Kidney tubule cell (primary cell): Measurements from ENCODE around the gene GSDMA.

Experiments used
- DNase-seq: peaks from one replicate; pipeline ENCODE4 v3.0.0-alpha.2; 2018; ENCODE audit warnings: low spot score

Gene GSDMA

GRCh38 chr17:39962642-39963220 lies at the start of gene GSDMA:
GSDMA (plus strand) TSS chr17:39963004; CDS start chr17:39965688, 2,684 bp downstream.
- no peak for DNase-seq

DNA sequence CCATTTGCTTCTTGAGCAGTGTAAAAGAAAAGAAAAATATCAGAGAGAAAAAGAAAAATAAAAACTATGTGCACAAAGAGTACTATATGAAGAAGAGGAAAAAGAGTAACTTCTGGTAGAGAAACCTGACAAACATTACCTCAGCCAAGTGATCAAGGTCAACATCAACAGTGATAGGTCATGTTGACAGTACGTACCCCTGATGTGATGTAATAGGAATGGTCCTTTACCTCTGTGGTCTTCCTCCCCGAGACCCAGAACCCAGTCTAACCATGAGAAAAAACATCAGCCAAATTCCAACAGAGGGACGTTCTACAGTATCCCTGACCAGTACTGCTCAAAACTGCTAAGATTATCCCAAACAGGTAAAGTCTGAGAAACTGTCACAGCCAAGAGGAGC lies 48.8 kb upstream of the GSDMA start:
- no peak for DNase-seq

DNA sequence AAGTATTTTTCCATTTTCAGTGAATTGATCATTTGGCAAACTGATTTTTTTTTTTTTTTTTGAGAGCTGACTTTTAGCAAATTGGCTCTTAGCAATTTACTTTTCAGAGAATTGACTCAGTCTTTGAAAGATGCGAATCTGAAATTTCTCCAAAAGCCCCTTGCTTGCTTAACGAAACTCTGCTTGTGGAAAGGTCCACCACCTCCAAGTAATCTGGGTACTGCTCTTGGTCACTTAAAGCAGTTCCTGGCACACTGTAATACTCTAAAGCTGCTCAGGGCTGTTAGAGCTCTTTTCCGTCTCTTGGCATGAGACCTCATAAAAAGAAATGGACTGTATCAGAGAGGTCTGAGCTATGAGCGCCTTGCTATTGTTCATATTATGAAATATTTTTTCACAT lies 47.2 kb upstream of the GSDMA start:
- DNase-seq: no peak

- DNase-seq: no peak
Observed at GRCh38 chr17:39916918-39917317, 45.9 kb upstream of the GSDMA start.

DNA sequence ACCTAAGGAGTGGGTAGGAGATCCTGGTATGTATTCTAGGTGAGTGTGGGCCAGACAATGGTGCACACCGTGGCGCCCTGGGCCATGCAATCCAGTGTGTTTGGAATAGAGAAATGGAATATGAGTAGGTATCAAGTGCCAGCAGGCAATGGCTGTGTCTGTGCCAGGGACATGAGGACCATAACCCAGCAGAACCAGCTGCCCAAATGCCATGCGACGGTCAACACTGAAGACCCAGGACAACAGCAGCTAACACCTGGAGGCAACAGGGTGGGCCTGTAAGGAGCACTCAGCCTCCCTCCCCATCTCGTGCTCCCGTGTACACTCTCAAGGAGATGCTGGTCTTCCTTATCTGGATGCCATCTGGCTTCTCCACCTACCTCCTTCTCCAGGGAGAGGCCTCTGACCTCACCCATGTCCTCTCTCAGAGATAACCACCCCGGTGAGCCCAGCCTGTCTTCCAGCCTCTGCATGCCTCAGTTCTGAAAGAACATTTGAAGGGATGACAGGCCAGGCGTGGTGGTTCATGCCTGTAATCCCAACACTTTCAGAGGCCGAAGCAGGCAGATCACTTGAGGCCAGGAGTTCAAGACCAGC lies 43.6 kb upstream of the GSDMA start:
- DNase-seq: no peak

DNA sequence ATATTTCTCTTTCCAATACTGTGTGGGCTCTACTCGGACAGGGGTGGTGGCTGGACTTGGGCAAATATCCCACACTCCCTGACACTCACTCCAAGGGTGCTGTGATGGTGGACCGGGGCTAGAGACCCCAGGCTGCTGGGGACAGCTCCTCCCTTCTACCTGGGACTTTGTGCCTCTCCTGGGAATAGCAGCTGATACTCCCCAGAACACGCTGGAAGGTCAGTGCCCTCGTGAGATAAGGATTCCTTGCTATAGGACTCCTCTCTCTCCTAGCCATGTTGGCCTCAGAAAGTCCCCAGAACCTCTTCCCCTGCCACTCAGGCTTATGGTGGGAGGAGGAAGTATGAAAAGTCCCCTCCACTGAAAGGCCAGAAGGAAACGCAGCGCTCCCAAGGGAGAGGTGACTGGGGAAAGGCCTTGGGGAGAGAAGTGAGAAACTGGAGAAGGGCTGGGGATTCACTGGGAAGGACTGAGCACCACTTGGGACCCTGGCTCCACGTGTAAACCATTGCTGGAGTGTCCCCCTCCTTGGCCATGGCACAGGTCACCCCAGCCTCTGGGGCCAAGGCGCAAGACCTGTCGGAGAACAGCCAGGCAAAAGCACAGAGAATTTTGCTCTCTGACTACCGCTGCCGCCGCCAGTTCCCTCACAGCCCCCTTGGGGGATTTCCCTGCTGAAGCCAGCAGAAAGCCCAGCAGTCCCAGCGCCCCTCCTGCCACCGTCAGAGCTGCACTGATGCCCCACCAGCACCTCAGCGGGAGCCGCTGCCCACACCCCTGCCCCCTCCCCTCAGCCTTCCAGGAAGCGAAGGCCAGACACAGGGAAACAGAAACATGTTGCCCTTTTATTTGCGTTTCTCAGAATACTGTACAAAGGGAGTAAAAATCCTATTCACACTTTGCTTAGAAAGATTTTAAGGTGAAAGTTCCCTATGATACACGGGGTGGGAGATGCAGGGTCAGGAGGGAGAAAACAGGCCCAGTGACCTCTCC lies 42.3 kb upstream of the GSDMA start:
- no peak for DNase-seq

DNA sequence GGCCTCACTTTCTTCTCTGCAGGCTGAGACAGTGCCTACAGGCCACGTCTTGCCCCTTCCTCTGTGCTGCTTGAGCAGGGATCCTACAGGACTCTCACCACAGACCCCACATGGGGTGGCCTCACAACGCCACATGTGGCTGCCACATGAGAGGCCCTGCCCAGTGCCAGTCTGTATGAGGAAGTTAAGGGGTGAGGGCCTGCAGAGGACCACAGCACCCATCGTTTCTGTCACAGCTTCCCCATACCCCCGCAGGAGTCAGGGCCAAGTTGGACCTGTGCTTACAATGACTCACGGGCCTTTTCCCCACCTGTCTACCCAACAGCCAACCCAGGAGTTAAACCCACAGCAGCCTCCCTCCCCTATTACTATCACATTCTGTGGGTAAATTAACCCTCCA lies 41.5 kb upstream of the GSDMA start:
- no peak for DNase-seq

DNA sequence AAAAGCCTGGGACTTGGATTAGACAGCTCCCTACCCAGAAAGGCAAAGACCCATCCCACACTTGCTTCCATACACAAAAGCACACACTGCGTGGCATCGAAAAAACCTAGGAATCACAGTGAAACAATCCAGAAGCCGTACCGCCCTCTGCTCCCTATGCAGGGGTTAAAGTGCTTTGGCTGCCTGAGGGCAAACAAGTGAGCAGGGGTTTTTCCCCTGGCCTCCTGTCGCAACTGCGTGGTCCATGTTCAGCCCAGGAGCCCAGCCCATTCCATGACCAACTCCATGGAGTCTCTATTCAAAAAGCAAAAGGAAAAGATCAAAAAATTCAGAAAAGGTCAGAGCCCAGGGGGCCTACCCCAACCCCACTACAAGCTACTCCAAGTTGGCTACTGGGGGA lies 40.8 kb upstream of the GSDMA start:
- no peak for DNase-seq

- no peak for DNase-seq
Observed at GRCh38 chr17:39923230-39923629, 39.6 kb upstream of the GSDMA start.

- peak; percentile 14 for DNase-seq
Observed at GRCh38 chr17:39923836-39924690, 38.7 kb upstream of the GSDMA start.

- no peak for DNase-seq
Observed at GRCh38 chr17:39924691-39925055, 38.1 kb upstream of the GSDMA start.

DNA sequence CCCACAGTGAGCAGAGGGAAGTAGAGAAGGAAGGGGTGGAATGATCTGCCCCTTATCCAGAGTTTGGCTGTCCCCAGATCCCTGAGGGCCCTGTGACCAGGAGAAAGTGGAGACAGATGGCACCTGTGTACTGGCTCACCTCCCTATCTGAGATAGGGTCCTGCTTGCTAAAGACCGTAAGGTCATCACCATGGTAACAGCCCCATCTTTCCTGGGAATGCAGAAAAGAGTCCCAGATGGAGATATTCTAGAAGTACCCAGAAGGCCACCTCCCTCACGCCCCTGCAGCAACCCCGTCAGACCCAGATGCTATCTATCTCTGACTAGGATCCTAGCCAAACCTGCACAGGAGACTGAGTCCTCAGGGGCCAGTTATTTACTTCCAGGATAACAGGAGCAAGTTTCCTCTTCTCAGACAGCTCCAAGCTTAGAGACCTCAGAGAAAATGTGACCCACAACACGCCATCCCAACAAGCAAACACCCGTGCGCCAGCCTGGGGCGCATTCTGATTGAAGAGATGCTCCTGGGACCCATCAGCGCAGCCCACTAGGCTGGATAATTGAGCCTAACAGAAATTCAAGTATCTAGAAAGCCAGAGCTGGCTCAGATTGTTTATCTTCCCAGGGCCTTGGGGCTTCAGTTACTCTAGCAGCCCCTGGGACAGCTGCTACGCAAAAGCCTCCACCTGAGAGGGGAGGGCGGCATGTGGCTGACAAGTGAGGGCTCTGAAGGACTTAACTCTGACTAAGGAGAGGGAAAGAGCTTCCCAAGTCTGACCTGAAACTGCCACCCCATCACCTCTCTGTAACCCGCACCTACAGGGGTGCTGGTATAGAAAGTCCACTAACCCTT lies 37.3 kb upstream of the GSDMA start:
- no peak for DNase-seq

- DNase-seq: no peak
Observed at GRCh38 chr17:39926135-39926587, 36.6 kb upstream of the GSDMA start.

DNA sequence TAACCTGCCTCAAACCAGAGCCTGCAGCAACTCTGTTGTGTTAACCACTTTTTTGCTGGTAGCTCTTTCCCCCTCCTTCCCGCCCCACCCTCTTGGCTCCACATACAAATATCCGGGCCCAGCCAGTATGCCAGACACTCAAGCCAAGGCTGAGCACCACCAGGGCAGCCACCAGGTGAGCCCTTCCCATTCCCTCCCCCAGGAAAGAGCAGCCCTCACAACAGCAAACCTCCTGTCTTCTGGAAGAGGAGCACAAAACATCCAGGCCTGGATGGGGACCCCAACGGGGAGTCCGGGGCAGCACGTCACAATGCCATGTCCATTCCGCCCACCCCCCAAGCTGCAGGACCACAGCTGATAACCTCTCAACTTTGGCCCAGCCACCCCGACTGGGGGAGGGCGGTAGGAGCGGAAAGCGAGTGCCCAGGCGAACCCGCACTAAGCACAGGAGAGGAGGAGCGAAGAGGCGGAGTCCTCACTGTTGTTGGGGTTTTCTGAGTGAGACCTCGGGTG lies 36.2 kb upstream of the GSDMA start:
- DNase-seq: peak; percentile 37

GRCh38 chr17:39927101-39927928 lies 35.5 kb upstream of the GSDMA start, which contains the start of the genes LRRC3C and ORMDL3:
LRRC3C (plus strand) TSS chr17:39927732; CDS start chr17:39941524, 13,792 bp downstream.
ORMDL3 (minus strand) TSS chr17:39927601; CDS start chr17:39924203, 3,398 bp downstream.
- DNase-seq: peak; percentile 95

- DNase-seq: peak; percentile 66
Observed at GRCh38 chr17:39927929-39928857, 34.6 kb upstream of the GSDMA start.

GRCh38 chr17:39928858-39929645 lies 33.8 kb upstream of the GSDMA start:
- DNase-seq: peak; percentile 95
